DND-41 (cell line): ENCODE measurements around the gene IRF6.

ENCODE experiments used
- EZH2 ChIP-seq: IDR thresholded peaks from 3 replicates; pipeline ENCODE4 v1.6.1; 2012; ENCODE audit warnings: borderline replicate concordance, low read depth, mild to moderate bottlenecking, moderate library complexity, low read length, inconsistent platforms; ENCODE audit not compliant: severe bottlenecking
- TF ChIP-seq, protein P1 (sequence below): IDR thresholded peaks from 2 replicates; pipeline ENCODE4 v1.5.1; 2012; ENCODE audit warnings: borderline replicate concordance, low read length, moderate library complexity, mild to moderate bottlenecking; ENCODE audit not compliant: poor library complexity, severe bottlenecking; ENCODE audit errors: extremely low read depth

DNA sequence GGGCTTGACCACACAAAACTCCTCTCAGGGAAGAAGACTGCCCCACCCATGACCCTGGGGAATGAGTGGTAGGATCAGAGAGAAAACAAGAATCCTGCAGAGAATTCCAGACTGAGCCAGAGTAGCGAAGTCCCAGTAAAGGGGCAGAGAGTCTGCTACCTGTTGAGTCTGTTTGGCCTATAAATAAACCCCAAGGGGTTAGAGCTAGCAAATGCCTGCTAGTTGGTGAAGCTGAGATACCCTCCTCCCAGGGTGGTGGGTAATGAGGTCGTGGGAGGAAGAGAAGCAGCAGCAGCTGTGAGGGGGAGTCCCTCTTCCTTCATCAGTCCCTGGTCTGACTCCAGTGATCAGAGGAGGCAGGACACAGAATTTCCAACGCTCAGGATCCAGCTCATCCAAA is 47.5 kb downstream of the IRF6 start:
- TF ChIP-seq, protein P1, sequence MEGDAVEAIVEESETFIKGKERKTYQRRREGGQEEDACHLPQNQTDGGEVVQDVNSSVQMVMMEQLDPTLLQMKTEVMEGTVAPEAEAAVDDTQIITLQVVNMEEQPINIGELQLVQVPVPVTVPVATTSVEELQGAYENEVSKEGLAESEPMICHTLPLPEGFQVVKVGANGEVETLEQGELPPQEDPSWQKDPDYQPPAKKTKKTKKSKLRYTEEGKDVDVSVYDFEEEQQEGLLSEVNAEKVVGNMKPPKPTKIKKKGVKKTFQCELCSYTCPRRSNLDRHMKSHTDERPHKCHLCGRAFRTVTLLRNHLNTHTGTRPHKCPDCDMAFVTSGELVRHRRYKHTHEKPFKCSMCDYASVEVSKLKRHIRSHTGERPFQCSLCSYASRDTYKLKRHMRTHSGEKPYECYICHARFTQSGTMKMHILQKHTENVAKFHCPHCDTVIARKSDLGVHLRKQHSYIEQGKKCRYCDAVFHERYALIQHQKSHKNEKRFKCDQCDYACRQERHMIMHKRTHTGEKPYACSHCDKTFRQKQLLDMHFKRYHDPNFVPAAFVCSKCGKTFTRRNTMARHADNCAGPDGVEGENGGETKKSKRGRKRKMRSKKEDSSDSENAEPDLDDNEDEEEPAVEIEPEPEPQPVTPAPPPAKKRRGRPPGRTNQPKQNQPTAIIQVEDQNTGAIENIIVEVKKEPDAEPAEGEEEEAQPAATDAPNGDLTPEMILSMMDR: no peak
- no peak for TF ChIP-seq EZH2
